HCT116 (cell line): ENCODE measurements around the gene SLC44A5.

Experiments
- POLR2AphosphoS5 ChIP-seq: IDR thresholded peaks from 2 replicates; pipeline ENCODE4 v1.6.1; 2011; ENCODE audit warnings: mild to moderate bottlenecking, low read depth, low read length, moderate library complexity
- TF ChIP-seq, protein P1 (sequence below), 3 experiments: fragments of 200-600 bp in 1 of 3; sonication (generic) in 1 of 3; IDR thresholded peaks in 2 of 3; conservative IDR thresholded peaks in 1 of 3; 2 replicates each; pipeline ENCODE4 v1.5.1; 2012 to 2017; ENCODE audit warnings: low read depth in 2 of 3, low read length in 2 of 3, antibody characterized with exemption in 1 of 3, borderline replicate concordance in 1 of 3, control low read depth in 1 of 3, mild to moderate bottlenecking in 1 of 3, mixed read lengths in 1 of 3, mixed run types in 1 of 3, moderate library complexity in 1 of 3; ENCODE audit not compliant: insufficient read depth in 1 of 3

DNA sequence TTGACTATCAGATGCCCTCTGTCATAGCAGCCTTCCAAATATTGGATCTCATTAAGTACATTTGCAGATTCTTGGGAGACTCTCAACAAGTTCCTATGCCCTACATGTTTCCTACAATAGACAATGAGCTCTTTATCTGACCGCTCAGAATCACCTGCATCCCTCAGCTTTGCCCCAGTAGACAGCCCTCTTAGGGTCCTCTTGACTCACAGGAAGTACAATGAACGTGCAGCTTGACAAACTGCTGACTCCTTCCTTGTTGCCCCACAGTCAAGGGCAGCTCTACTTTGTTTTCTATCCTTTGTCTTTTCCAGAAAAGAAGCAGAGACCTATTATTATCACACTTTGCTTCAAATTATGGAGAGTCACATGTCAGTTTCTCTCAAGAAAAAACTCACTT lies 27.6 kb downstream of the SLC44A5 start:
- TF ChIP-seq POLR2AphosphoS5: no peak
- TF ChIP-seq, protein P1, sequence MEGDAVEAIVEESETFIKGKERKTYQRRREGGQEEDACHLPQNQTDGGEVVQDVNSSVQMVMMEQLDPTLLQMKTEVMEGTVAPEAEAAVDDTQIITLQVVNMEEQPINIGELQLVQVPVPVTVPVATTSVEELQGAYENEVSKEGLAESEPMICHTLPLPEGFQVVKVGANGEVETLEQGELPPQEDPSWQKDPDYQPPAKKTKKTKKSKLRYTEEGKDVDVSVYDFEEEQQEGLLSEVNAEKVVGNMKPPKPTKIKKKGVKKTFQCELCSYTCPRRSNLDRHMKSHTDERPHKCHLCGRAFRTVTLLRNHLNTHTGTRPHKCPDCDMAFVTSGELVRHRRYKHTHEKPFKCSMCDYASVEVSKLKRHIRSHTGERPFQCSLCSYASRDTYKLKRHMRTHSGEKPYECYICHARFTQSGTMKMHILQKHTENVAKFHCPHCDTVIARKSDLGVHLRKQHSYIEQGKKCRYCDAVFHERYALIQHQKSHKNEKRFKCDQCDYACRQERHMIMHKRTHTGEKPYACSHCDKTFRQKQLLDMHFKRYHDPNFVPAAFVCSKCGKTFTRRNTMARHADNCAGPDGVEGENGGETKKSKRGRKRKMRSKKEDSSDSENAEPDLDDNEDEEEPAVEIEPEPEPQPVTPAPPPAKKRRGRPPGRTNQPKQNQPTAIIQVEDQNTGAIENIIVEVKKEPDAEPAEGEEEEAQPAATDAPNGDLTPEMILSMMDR (IDR thresholded peaks at IDR 0.05 in 2 of 3, conservative IDR thresholded peaks at IDR 0.05 in 1 of 3; ENCODE audit: borderline replicate concordance in 1 of 3, insufficient read depth in 1 of 3, low read depth in 2 of 3, low read length in 2 of 3): no peak
